ENCODE data around the gene GLT8D1.
A peak's percentile ranks its signal among the peaks of the same experiment; 100 is the strongest.

The GLT8D1 gene

DNA sequence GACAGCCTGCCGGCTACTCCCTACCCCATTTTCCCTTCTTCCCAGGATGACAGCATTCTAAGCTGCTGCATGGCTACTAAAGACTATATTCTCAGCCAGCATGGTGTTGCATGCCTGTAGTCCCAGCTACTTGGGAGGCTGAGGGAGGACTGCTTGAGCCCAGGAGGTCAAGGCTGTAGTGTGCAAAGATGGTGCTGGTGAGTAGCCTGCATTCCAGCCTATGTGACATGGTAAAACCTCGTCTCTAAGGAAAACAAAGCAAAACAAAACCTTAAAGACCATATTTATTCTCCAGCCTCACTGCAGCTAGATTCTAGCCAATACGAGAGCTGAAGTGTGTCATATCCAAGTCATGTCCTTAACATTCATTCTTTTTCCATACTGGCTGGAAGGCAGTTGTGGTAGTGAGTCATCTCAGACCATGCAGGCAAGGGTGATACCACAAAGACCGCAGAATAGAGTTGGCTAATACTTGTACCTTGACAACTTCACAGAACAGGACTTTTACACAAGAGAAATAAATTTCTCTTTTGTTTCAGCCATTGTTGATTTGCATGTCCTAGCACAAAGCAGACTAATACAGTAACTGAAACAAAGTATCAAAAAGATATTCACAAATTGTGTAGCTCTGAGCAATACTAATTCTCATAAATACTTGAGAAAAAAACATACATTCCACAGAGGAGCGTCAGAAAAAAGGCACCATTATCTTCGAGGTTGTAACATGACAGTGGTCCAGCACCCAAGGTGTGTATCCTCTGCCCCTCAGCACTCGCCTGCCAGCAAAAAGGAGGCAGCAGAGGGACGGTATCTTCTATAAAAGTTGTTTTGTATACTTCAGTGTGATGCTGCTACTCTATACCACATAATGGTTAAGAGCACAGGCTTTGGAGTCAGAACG, 34.7 kb downstream of the GLT8D1 start:
- in situ Hi-C loops (cut with HindIII; ENCODE audit: low sequenced_read_pairs): no loop called here
- DNase-seq (ENCODE audit: low read depth): peak; percentile 99
- TF ChIP-seq, protein P1, sequence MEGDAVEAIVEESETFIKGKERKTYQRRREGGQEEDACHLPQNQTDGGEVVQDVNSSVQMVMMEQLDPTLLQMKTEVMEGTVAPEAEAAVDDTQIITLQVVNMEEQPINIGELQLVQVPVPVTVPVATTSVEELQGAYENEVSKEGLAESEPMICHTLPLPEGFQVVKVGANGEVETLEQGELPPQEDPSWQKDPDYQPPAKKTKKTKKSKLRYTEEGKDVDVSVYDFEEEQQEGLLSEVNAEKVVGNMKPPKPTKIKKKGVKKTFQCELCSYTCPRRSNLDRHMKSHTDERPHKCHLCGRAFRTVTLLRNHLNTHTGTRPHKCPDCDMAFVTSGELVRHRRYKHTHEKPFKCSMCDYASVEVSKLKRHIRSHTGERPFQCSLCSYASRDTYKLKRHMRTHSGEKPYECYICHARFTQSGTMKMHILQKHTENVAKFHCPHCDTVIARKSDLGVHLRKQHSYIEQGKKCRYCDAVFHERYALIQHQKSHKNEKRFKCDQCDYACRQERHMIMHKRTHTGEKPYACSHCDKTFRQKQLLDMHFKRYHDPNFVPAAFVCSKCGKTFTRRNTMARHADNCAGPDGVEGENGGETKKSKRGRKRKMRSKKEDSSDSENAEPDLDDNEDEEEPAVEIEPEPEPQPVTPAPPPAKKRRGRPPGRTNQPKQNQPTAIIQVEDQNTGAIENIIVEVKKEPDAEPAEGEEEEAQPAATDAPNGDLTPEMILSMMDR (IDR thresholded peaks at IDR 0.05; ENCODE audit: low read depth, low read length, missing control alignments): no peak
- H3K4me3 ChIP-seq (ENCODE audit: low read depth, low read length): peak overlapping the region; percentile 9

DNA sequence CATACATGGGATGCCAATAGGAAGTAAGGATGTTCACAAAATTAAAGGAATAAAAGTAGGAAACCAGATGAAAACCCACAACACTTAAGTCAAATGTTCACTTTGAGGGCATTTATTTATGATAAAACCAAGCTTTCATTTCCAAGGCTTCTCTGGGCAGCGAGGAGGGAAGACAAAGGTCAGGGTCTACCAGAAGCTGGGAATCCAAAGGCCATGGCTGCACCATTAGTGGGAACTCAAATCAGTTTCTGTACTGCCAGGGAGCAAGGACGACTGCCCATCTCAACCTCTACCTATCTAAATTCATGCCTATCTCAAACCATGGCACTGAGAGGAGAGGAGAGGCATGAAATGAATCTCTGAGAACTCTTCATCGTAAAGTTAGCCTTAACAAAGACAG, 42.5 kb downstream of the GLT8D1 start:
- TF ChIP-seq, protein P1 (IDR thresholded peaks at IDR 0.05; ENCODE audit: low read depth, low read length, missing control alignments): no peak
- no peak overlapping the region for H3K4me3 ChIP-seq (ENCODE audit: low read depth, low read length)
- DNase-seq (ENCODE audit: low read depth): no peak
- in situ Hi-C loops (cut with HindIII; ENCODE audit: low sequenced_read_pairs): no loop called here

DNA sequence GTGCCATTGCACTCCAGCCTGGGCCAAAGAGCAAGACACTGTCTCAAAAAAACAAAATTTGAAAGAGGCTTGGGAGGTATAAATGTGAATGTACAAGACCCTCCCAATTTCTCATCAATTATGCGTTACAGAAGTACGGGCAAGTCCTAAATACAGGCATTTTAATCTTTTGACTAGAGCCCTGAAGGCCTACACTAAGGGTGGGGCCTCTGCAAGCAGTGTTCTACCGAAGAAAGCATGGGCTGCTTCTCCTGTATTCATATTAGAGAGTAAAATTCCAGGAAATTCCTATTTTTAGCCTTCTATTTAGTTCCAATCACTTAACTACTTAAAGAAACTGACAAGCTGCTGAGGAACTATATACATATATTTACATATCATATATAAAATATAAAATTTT, 45.5 kb downstream of the GLT8D1 start:
- in situ Hi-C loops (cut with HindIII; ENCODE audit: low sequenced_read_pairs): no loop called here
- TF ChIP-seq, protein P1 (IDR thresholded peaks at IDR 0.05; ENCODE audit: low read depth, low read length, missing control alignments): no peak
- H3K4me3 ChIP-seq (ENCODE audit: low read depth, low read length): no peak overlapping the region
- no peak for DNase-seq (ENCODE audit: low read depth)

DNA sequence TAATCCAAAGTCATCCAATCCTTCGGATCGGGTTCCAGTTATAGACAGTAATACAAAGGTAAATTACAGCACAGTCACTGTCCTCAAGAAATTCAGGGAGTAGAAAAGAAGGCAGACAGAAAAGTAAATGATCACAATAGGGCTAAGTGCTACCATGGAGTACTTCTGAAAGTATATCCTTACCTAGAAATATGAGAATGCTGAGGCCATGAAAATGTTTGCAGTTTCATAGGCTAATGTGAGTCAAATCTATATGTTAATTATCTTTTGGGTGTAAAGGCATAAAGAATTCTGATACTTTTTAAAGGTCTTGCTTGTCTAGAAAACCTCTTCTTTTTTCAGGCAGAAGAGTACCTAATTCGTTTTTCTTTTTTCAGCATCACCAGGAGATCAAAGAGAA, 49.7 kb downstream of the GLT8D1 start:
- DNase-seq (ENCODE audit: low read depth): no peak
- H3K4me3 ChIP-seq (ENCODE audit: low read depth, low read length): no peak overlapping the region
- in situ Hi-C loops (cut with HindIII; ENCODE audit: low sequenced_read_pairs): no loop called here
- TF ChIP-seq, protein P1 (IDR thresholded peaks at IDR 0.05; ENCODE audit: low read depth, low read length, missing control alignments): no peak

DNA sequence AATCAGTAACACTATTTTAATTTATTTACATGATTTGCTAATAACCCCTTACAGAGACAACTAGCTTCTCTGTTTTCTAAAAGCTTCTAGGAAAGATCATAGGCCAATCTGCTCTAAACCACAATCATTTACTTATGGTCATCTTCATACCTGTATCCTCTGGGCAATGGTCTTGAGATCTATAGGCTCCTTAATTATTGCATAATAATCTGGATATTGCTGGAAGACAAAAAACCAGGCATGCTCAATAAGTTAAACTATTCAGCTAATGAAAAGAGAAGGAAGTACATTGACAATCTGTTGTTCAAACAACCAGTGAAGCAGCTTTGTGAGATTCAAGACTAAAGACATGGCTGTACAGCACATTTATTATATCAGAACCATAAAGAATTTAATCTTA, 54.0 kb downstream of the GLT8D1 start:
- in situ Hi-C loops (cut with HindIII; ENCODE audit: low sequenced_read_pairs): no loop called here
- no peak overlapping the region for H3K4me3 ChIP-seq (ENCODE audit: low read depth, low read length)
- DNase-seq (ENCODE audit: low read depth): no peak
- TF ChIP-seq, protein P1 (IDR thresholded peaks at IDR 0.05; ENCODE audit: low read depth, low read length, missing control alignments): no peak

DNA sequence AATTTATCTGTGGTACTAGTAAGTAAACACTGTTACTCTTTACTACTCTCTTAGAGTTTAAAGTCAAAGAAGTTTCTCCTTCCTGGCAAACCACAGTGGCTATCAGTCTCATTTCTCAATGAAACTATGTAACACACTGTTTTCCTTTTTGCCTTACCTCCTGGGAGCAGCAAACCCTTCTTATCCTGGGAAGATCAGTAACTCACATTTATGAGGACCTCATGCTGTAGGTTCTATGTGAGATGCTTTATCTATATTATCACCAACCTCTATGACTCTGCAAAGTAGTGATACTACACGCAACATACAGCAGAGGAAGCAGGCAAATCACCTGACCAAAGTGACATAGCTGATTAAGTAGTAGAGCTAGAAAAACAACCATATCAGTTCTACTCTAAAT, 55.2 kb downstream of the GLT8D1 start:
- no peak for DNase-seq (ENCODE audit: low read depth)
- in situ Hi-C loops (cut with HindIII; ENCODE audit: low sequenced_read_pairs): no loop called here
- no peak overlapping the region for H3K4me3 ChIP-seq (ENCODE audit: low read depth, low read length)
- TF ChIP-seq, protein P1 (IDR thresholded peaks at IDR 0.05; ENCODE audit: low read depth, low read length, missing control alignments): no peak
